GM19438 (cell line): Measurements from ENCODE around the gene KDM2A.

Source experiments
- ATAC-seq: cut with Tn5 transposase; IDR thresholded peaks from one replicate; pipeline ENCODE4 v1.9.1; 2021; ENCODE audit warnings: low read depth; ENCODE audit not compliant: unreplicated experiment

The KDM2A gene

DNA sequence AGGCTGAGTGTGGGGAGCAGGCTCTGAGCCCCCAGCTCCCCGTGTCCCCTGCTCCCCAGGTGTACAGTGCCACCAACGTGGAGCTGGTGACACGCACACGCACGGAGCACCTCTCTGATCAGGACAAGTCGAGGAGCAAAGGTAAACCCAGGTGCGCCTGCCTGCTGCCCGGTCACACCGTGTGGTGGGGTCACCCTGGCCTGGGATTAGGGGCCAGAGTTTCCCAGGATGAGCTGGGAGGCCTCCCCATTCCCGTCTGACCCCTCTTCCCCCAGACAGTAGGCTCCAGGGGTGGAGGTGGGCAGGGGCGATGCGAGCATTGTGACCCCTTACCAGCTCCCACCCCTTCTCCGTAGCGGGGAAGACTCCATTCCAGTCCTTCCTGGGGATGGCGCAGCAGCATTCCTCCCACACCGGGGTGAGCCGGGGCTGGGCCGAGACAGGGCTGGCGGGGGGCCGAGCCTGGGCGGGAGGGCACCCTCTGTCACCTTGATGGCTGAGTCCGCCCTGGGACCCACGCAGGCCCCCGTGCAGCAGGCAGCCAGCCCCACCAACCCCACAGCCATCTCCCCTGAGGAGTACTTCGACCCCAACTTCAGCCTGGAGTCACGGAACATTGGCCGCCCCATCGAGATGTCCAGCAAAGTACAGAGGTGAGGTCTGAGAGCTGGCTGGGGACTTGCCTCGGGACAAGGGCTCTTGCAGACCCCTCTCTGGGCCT lies 180.6 kb downstream of the KDM2A start:
- ATAC-seq, result no peak

DNA sequence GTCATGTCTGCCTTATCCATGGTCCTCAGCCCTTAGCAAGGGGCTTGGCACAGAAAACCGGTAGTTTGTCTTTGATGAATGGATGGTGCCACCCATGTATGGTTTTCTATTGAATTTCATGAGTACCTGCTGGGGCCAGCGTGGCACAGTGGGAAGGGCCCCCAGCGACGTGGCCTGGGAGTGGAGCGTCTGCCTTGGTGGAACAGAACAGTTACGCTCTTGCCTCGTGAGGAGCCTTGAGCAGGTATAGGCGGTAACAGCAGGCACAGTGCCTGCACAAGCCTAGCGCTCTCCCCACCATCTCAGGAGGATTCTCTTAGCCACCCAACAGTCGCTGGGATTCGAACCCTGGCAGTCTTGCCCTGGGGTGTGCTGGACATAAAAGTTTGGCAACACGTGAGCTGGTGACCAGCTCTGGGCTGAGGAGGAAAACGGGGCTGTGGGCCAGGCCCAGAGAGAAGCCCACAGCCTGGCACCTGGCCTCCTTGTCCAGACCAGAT lies 181.2 kb downstream of the KDM2A start:
- no peak for ATAC-seq

DNA sequence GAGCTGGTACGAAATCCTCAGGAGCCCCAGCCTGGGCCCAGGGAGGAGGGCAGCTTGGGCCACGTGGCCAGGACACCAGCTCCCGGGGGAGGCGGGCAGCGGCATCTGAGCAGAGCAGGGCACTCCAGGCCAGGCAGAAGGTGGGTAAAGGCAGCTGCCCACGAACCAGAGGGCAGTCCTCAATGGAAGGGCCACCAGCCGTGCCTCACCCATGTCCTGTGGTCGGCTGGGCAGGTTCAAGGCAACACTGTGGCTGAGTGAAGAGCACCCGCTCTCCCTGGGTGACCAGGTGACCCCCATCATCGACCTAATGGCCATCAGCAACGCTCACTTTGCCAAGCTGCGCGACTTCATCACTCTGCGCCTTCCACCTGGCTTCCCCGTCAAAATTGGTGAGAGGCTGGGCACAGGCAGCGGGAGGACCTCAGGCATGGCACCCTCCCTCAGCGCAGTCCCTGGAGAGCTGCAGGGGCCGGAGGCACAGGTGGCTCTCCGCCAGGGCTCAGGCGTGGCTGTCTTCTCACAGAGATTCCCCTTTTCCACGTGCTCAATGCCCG lies 181.8 kb downstream of the KDM2A start:
- ATAC-seq, result no peak

DNA sequence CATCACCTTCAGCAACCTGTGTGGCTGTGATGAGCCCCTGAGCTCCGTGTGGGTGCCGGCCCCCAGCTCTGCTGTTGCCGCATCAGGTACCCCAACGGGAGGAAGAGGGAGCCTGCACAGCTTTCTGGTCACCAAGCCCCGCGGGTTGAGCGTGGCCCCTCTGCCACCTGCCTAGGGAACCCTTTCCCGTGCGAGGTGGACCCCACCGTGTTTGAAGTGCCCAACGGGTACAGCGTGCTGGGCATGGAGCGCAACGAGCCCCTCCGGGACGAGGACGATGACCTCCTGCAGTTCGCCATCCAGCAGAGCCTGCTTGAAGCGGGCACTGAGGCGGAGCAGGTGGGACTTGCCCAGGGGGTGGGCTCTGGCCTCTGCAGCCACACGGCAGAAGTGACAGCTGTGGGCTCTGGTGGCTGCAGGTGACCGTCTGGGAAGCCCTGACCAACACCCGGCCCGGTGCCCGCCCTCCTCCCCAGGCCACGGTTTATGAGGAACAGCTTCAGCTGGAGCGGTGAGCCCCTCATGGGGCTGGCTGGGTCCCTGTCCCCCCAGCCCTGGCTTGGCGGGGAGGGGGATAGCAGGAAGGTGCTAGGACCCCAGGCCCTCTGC lies 182.4 kb downstream of the KDM2A start:
- ATAC-seq, result no peak

DNA sequence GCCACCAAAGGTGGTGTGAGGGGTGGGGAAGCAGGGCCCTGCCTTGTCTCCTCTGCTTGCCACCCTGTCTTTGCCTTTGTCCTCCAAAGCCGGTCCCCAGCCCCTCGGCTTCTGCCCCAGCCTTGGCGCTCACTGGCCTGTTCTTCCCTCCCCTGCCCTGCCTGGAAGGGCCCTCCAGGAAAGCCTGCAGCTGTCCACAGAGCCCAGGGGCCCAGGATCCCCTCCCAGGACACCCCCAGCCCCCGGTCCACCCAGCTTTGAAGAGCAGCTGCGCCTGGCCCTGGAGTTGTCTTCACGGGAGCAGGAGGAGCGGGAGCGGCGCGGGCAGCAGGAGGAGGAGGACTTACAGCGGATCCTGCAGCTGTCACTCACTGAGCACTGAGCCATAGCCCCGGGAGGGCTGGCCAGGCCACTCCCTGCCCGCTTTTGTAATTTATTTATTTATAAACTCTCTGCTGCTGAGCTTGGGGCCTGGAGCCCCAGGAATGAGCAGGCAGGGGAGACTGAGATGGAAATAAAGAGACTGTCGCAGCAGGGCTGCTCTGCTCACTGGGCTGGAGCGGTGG lies 183.0 kb downstream of the KDM2A start:
- no peak for ATAC-seq

DNA sequence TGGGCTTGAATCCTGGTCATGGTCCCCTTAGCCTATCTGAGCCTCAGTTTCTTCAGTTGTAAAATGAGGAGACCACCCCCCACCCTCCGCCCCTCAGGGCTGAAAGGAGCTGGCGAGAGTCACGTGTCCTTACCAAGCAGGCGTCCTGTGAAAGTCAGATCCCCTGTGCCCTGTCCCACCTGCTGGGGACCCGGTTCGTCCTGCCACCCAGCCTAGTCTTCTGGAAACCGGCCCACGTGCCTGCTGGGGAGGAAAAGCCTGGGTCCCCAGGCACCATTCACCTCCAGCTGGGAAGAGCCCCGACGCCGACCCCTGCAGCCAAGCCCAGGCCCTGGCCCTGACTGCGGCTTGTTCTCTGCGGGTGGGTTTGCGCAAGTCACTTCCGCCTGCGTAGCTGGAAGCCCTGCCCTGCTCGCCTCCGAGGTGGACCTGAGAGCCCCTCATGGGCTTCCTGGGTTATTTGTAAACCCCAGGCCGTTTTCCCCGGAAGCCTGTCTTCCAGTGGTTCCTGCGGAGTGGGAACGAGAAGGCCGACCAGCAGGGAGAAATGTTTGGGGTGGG lies 183.6 kb downstream of the KDM2A start:
- ATAC-seq, result no peak

DNA sequence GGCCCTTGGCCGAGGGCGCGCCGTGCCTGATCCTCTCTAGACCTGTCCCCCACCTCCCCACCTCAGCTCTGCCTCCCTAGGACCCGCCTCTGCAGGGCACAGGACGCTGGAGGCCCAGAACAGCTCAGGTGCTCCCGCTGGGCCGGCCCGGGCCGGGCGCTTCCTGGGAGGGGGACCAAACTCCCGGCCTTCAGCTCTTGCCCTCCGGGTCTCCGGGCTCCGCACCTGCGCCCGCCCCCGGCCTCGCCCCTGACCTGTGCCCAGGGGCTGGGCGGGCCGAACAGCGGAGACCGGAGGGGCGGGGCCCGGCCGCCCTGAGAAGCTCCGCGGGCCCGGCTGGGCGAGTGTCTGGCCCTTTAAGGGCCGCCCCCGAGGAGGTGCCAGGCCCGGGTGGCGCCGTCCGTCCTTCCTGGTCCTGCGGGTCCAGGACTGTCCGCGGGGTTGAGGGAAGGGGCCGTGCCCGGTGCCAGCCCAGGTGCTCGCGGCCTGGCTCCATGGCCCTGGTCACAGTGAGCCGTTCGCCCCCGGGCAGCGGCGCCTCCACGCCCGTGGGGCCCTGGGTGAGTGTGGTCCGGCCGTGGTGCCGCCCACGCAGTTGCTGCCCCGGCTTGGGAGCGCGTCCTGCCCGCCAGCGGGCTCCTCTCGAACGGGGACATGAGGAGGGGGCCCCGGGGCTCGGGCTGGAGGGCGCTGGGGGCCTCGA lies 184.2 kb downstream of the KDM2A start, which contains the start of gene SSH3:
TSS of gene SSH3 (plus strand) at position 399 of the 703 bp plus-strand sequence. CDS start at position 495, 96 bp downstream.
- ATAC-seq, result no peak

DNA sequence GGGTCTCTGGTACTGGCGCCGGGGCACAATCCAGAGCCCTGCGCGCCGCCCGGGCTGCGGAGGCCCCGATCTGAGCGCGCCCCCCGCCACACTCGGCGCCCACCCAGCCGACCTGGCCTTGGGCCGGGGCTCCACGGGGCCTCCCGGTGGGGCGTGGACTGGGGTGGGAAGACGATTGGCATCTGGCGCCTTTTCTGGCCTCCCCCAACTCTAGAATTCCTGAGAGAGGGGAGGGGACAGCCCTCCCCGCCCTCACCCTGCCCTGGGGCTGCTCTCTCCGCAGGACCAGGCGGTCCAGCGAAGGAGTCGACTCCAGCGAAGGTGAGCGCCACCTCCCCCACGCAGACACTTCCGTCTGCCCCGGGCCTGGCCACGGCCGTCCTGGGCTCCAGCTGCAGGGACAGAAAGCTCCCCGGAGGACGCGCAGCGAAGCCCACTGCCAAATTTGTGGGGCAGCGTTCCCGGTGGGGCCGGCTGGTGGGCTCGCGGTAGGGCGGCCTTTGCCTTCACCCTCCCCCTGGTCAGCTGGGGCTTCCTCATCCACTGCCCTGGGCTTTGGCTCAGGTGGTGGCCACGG lies 184.9 kb downstream of the KDM2A start:
- ATAC-seq, result no peak

DNA sequence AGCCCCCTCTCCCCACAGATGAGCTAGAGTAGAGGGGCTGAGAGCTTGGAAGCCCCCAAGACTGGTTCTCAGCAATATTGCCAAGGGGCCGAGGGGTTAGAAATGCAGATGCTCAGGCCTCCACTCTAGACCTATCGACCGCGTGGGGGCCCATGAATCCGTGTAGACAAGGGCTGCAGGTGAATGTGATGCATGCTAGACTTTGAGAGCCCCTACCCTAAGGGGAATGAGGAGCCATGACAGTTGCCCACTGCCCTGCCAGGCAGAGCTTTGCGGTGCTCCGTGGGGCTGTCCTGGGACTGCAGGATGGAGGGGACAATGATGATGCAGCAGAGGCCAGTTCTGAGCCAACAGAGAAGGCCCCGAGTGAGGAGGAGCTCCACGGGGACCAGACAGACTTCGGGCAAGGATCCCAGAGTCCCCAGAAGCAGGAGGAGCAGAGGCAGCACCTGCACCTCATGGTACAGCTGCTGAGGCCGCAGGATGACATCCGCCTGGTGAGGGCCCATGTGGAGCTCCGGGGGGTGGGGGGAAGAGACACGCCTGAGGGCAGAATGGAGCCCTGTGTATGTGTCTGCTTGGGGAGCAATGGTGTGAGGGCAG lies 185.5 kb downstream of the KDM2A start:
- no peak for ATAC-seq

DNA sequence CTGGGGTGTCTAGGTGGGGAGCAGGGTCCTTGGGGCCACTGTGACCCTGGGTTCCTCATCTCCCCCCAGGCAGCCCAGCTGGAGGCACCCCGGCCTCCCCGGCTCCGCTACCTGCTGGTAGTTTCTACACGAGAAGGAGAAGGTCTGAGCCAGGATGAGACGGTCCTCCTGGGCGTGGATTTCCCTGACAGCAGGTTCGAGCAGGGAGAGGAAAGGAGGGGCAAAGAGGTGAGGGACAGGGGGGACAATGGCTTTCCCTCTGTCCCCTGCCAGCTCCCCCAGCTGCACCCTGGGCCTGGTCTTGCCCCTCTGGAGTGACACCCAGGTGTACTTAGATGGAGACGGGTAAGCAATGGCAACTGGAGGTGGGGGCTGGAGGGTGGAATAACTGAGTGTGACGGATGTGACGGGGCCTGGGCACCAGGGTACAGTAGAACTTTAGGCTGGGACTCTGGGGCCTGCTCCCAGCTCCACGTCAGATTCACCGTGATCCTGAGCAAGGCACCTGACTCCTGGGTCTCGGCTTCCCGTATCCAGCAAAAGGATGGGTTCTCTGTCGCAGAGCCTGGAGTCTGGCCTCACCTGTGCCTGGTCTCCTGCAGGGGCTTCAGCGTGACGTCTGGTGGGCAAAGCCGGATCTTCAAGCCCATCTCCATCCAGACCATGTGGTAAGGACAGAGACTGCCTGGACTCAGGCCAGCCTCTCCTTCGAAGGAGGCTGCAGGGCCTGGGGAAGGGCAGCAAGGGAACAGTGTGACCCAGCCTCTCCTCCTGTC lies 187.9 kb downstream of the KDM2A start:
- no peak for ATAC-seq

DNA sequence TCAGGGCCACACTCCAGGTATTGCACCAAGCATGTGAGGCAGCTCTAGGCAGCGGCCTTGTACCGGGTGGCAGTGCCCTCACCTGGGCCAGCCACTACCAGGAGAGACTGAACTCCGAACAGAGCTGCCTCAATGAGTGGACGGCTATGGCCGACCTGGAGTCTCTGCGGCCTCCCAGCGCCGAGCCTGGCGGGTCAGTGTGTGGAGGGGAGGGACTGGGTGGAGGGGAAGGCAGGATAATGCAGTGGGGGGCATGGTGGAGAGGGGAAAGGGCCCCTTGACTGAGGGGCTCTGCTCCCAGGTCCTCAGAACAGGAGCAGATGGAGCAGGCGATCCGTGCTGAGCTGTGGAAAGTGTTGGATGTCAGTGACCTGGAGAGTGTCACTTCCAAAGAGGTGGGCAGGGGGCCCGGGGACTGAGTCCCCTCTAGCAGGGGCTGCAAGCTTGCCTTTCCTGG lies 188.5 kb downstream of the KDM2A start:
- ATAC-seq, result no peak
